Activated CD8-positive, alpha-beta T cell treated with anti-CD3 and anti-CD28 coated beads, Interleukin-2, amount 10 ng/mL, durations not matched to agents 7 days and 5 days (primary cell): ENCODE measurements around the gene SAMD10. TPM values are rescaled to one million over a fixed set of nuclear protein-coding genes. Genes with fewer than 3 reads are reported as not detected.

Source experiments
- ATAC-seq: fragments of 150-1000 bp; cut with Tn5 transposase; one replicate; pipeline ENCODE4 v1.10.0; 2021; ENCODE audit warnings: moderate library complexity
- CTCF ChIA-PET: fragments of 350-600 bp; sonication (Branson Sonifier 250); formaldehyde crosslinking; loops from one replicate; lab custom pipeline; 2021; ENCODE audit warnings: antibody characterized with exemption; lab: Charles Lee
- POLR2A ChIA-PET: fragments of 350-600 bp; sonication (Branson Sonifier 250); formaldehyde crosslinking; loops from one replicate; lab custom pipeline; 2021; ENCODE audit warnings: antibody characterized with exemption; lab: Charles Lee
- DNase-seq: peaks from one replicate; pipeline ENCODE4 v3.0.0-alpha.2; 2020
- H3K27ac Mint-ChIP-seq: one replicate; pipeline ENCODE4 v1.8.0; 2021; ENCODE audit warnings: mild to moderate bottlenecking, mixed read lengths
- H3K27me3 Mint-ChIP-seq: one replicate; pipeline ENCODE4 v1.8.0; 2021; ENCODE audit warnings: low read depth, mixed read lengths
- H3K36me3 Mint-ChIP-seq: one replicate; pipeline ENCODE4 v1.8.0; 2021; ENCODE audit warnings: low read depth, mixed read lengths
- H3K4me1 Mint-ChIP-seq: one replicate; pipeline ENCODE4 v1.8.0; 2021; ENCODE audit warnings: low read depth, mixed read lengths
- H3K4me3 Mint-ChIP-seq: one replicate; pipeline ENCODE4 v1.8.0; 2021; ENCODE audit warnings: mild to moderate bottlenecking, mixed read lengths
- H3K9me3 Mint-ChIP-seq: one replicate; pipeline ENCODE4 v1.8.0; 2022; ENCODE audit warnings: mixed read lengths; ENCODE audit not compliant: insufficient read depth
- total RNA-seq, 2 experiments: library from RNA; stranded (reverse); gene quantifications; one replicate each; pipeline ENCODE4 v1.2.3, GENCODE V29; 2021

The SAMD10 gene
- total RNA-seq, 2 experiments from 2014 or later: 12.0 to 12.5 TPM

GRCh38 chr20:63951398-63952209, 27.8 kb downstream of the SAMD10 start:
- Mint-ChIP-seq H3K4me1 (peaks cover 59% of the 10 kb centered on the region), H3K4me3 (no peak overlapping the region)
- POLR2A ChIA-PET: interaction anchor here (1.3 kb wide), 1 partner anchor 10 kb away, joined by 3 read pairs; no protein-coding TSS in a partner anchor

GRCh38 chr20:63950701-63951397, 28.6 kb downstream of the SAMD10 start:
- Mint-ChIP-seq H3K27me3 (no peaks in the 10 kb centered on the region), H3K4me3 (no peak overlapping the region), H3K4me1 (peaks cover 57% of the 10 kb centered on the region), H3K9me3 (no peaks in the 10 kb centered on the region), H3K27ac (no peak overlapping the region), H3K36me3 (peaks cover 10% of the 10 kb centered on the region)
- POLR2A ChIA-PET: interaction anchor here (1.3 kb wide), 1 partner anchor 9 kb away, joined by 3 read pairs; no protein-coding TSS in a partner anchor
- DNase-seq: no peak
- ATAC-seq: no peak
- CTCF ChIA-PET: no interaction called here

More at GRCh38 chr20:63951398-63952209, 27.8 kb downstream of the SAMD10 start:
- DNase-seq (no peak), ATAC-seq (no peak)
- Mint-ChIP-seq H3K9me3 (no peaks in the 10 kb centered on the region), H3K27ac (no peak overlapping the region), H3K27me3 (no peaks in the 10 kb centered on the region), H3K36me3 (peaks cover 10% of the 10 kb centered on the region)
- CTCF ChIA-PET: no interaction called here

- DNase-seq (peak; percentile 60), ATAC-seq (peak; percentile 38)
- peaks cover 13% of the 10 kb centered on the region for H3K36me3 Mint-ChIP-seq
- no peaks in the 10 kb centered on the region for H3K9me3 Mint-ChIP-seq
- ChIA-PET POLR2A (no interaction called here), CTCF (interaction anchor here (0.5 to 1.0 kb wide), 2 partner anchors 20 to 218 kb away, joined by 3 read pairs; no protein-coding TSS in a partner anchor)
- peaks cover 39% of the 10 kb centered on the region for H3K4me1 Mint-ChIP-seq
- H3K27me3 Mint-ChIP-seq: no peaks in the 10 kb centered on the region
- peak overlapping the region; percentile 72 for H3K4me3 Mint-ChIP-seq
- H3K27ac Mint-ChIP-seq: peak overlapping the region; percentile 86
Measured at GRCh38 chr20:63947638-63948456, 31.6 kb downstream of the SAMD10 start.

GRCh38 chr20:63946986-63947637, 32.3 kb downstream of the SAMD10 start:
- peaks cover 40% of the 10 kb centered on the region for H3K4me1 Mint-ChIP-seq
- CTCF ChIA-PET: interaction anchor here (0.5 to 1.0 kb wide), 2 partner anchors 20 to 217 kb away, joined by 3 read pairs; no protein-coding TSS in a partner anchor
- H3K9me3 Mint-ChIP-seq: no peaks in the 10 kb centered on the region
- peaks cover 16% of the 10 kb centered on the region for H3K36me3 Mint-ChIP-seq
- POLR2A ChIA-PET: no interaction called here
- no peak for DNase-seq
- H3K27ac Mint-ChIP-seq: peak overlapping the region; percentile 86
- H3K27me3 Mint-ChIP-seq: no peaks in the 10 kb centered on the region
- ATAC-seq: no peak
- peak overlapping the region; percentile 43 for H3K4me3 Mint-ChIP-seq

GRCh38 chr20:63945921-63946920, 33.2 kb downstream of the SAMD10 start:
- DNase-seq: no peak
- H3K27me3 Mint-ChIP-seq: no peaks in the 10 kb centered on the region
- H3K4me1 Mint-ChIP-seq: peaks cover 46% of the 10 kb centered on the region
- ChIA-PET POLR2A (no interaction called here), CTCF (interaction anchor here (0.6 to 1.1 kb wide), 2 partner anchors 111 to 174 kb away, joined by 3 read pairs; no protein-coding TSS in a partner anchor)
- peaks cover 19% of the 10 kb centered on the region for H3K36me3 Mint-ChIP-seq
- no peak overlapping the region for H3K4me3 Mint-ChIP-seq
- H3K27ac Mint-ChIP-seq: no peak overlapping the region
- ATAC-seq: no peak
- H3K9me3 Mint-ChIP-seq: no peaks in the 10 kb centered on the region

- Mint-ChIP-seq H3K27ac (peak overlapping the region; percentile 46), H3K4me3 (no peak overlapping the region), H3K4me1 (peaks cover 50% of the 10 kb centered on the region), H3K27me3 (no peaks in the 10 kb centered on the region), H3K36me3 (peaks cover 25% of the 10 kb centered on the region), H3K9me3 (no peaks in the 10 kb centered on the region)
- ATAC-seq (no peak), DNase-seq (no peak)
- POLR2A ChIA-PET: no interaction called here
- CTCF ChIA-PET: interaction anchor here (1.1 kb wide), 1 partner anchor 112 kb away, joined by 3 read pairs; no protein-coding TSS in a partner anchor
Measured at GRCh38 chr20:63945031-63945658, 34.3 kb downstream of the SAMD10 start.

- DNase-seq (no peak), ATAC-seq (no peak)
- ChIA-PET POLR2A (interaction anchor here (1.7 kb wide), 1 partner anchor 12 kb away, joined by 5 read pairs; the partner anchor contains the start of gene UCKL1), CTCF (interaction anchor here (1.3 kb wide), 1 partner anchor 29 kb away, joined by 4 read pairs; no protein-coding TSS in a partner anchor)
- H3K4me1 Mint-ChIP-seq: peaks cover 43% of the 10 kb centered on the region
- H3K4me3 Mint-ChIP-seq: no peak overlapping the region
- H3K36me3 Mint-ChIP-seq: peaks cover 27% of the 10 kb centered on the region
- no peaks in the 10 kb centered on the region for H3K9me3 Mint-ChIP-seq
- no peaks in the 10 kb centered on the region for H3K27me3 Mint-ChIP-seq
- H3K27ac Mint-ChIP-seq: no peak overlapping the region
Measured at GRCh38 chr20:63944078-63944941, 35.1 kb downstream of the SAMD10 start.

GRCh38 chr20:63943808-63944077, 35.7 kb downstream of the SAMD10 start:
- ATAC-seq: no peak
- peaks cover 37% of the 10 kb centered on the region for H3K4me1 Mint-ChIP-seq
- no peaks in the 10 kb centered on the region for H3K9me3 Mint-ChIP-seq
- POLR2A ChIA-PET: interaction anchor here (1.7 kb wide), 1 partner anchor 12 kb away, joined by 5 read pairs; the partner anchor contains the start of gene UCKL1
- DNase-seq: no peak
- peak overlapping the region; percentile 55 for H3K27ac Mint-ChIP-seq
- no peaks in the 10 kb centered on the region for H3K27me3 Mint-ChIP-seq
- no peak overlapping the region for H3K4me3 Mint-ChIP-seq
- peaks cover 27% of the 10 kb centered on the region for H3K36me3 Mint-ChIP-seq
- CTCF ChIA-PET: interaction anchor here (1.3 kb wide), 1 partner anchor 30 kb away, joined by 4 read pairs; no protein-coding TSS in a partner anchor
